ENCODE data around the gene CRADD.

GRCh38 chr12:93638095-93638494 is 39.1 kb upstream of the CRADD start:
- TF ChIP-seq MAX (IDR thresholded peaks at IDR 0.05) (no peak), CEBPB (IDR thresholded peaks at IDR 0.05) (no peak), FOXM1 (IDR thresholded peaks at IDR 0.05; ENCODE audit: borderline replicate concordance, low read depth) (no peak)
